Urinary bladder (tissue), 4 donors: ENCODE measurements around the gene GALNT10. TPM values are rescaled to one million over a fixed set of nuclear protein-coding genes. Genes with fewer than 3 reads are reported as not detected.

Experiments
- DNase-seq: peaks from one replicate; pipeline ENCODE4 v3.0.0-alpha.2; 2015; ENCODE audit errors: extremely low spot score
- H3K27ac ChIP-seq: one replicate; pipeline ENCODE4 v1.5.1; 2013; ENCODE audit warnings: low read depth, mild to moderate bottlenecking, moderate library complexity
- H3K36me3 ChIP-seq: one replicate; pipeline ENCODE4 v1.6.1; 2013; ENCODE audit warnings: mild to moderate bottlenecking, moderate library complexity; ENCODE audit not compliant: insufficient read depth
- H3K4me1 ChIP-seq: one replicate; pipeline ENCODE4 v1.6.1; 2013; ENCODE audit warnings: mild to moderate bottlenecking, moderate library complexity; ENCODE audit not compliant: insufficient read depth
- H3K4me3 ChIP-seq: one replicate; pipeline ENCODE4 v1.5.1; 2013; ENCODE audit warnings: low read depth, low read length
- WGBS: extraction: QIAGEN DNeasy Blood & Tissue Kit; methylation state at CpG from one replicate; pipeline ENCODE4 v1.1.7; 2013; 5-methylcytosine and 5-hydroxymethylcytosine counted together
- polyA plus RNA-seq: library from polyadenylated mRNA; stranded (reverse); fragments of 200-250 nt; gene quantifications from one replicate; pipeline ENCODE4 v1.2.3, GENCODE V29; 2013
- total RNA-seq: library from RNA; depleted of rRNA; stranded (reverse); fragments of >200 nt; gene quantifications from one replicate; pipeline ENCODE4 v1.2.3, GENCODE V29; 2014
- donor health status: healthy with polysubstance abuse.
- donor health status: healthy.

GALNT10 gene
- total and polyA plus RNA-seq, 2 donors: 15.7 to 19.4 TPM

GRCh38 chr5:154390096-154390495, 199.6 kb downstream of the GALNT10 start:
- WGBS: 76% methylated on average over 8 of the region's 8 CpGs
- H3K4me1 ChIP-seq: no peaks in the 10 kb centered on the region
- no peak overlapping the region for H3K27ac ChIP-seq
- DNase-seq: no peak
- no peak overlapping the region for H3K4me3 ChIP-seq
- H3K36me3 ChIP-seq: no peaks in the 10 kb centered on the region

DNA sequence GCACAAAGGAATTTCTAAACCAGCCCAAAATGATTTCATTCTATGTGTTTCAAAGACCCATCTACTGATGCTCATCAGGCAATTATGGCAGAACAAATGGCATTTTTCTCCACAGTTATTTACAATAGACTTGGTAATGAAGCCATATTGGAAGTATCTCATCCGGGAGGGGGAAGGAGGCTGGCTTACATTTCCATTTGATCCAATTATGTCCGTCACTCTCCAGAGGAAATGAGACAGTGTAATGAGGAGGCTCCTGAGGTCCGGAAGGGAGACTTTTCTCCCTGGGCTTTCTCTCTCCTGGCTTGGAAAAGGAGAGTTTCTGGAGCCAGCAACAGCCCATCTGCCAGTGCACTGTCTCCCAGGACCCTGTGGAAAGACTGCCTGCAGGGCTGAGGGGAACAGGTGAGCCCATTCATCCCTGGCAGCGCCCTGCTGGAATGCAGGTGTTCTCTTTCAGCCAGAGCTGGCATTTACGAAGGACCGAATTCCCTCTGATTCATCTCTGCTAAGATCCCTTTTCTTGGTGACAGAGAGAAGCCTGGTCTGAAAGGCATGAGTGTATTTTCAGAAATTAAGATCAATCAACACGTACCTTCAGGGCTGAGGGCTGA, 200.3 kb downstream of the GALNT10 start:
- Histone ChIP-seq H3K4me3 (no peak overlapping the region), H3K4me1 (no peaks in the 10 kb centered on the region), H3K36me3 (no peaks in the 10 kb centered on the region), H3K27ac (no peak overlapping the region)
- 93% methylated on average over 7 of the region's 7 CpGs for WGBS
- no peak for DNase-seq

- H3K27ac ChIP-seq: no peak overlapping the region
- no peaks in the 10 kb centered on the region for H3K4me1 ChIP-seq
- H3K4me3 ChIP-seq: no peak overlapping the region
- no peaks in the 10 kb centered on the region for H3K36me3 ChIP-seq
- DNase-seq: no peak
- 99% methylated on average over 2 of the region's 2 CpGs for WGBS
These were observed 201.3 kb downstream of the GALNT10 start for GRCh38 chr5:154391788-154392187.

DNA sequence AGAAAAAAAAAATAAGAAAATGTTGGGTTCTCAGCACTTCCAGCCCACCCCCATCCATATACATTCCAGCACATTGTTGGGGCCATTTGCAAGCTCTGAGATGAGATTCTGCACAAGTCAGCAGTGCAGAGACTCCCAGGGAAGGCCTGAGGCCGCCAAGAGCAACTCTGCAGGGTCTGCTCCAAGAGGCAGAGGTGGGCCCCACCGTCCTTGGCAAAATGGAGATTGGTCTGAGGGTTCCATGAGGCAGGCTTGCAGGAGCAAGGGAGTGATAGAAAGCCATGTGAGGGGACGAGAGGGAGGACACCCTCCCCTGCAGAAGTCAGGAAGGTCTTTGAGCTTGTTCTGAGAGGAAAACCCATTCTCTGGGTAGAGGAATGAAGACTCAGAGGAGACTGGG, 203.3 kb downstream of the GALNT10 start:
- Histone ChIP-seq H3K36me3 (no peaks in the 10 kb centered on the region), H3K4me3 (no peak overlapping the region), H3K27ac (no peak overlapping the region), H3K4me1 (no peaks in the 10 kb centered on the region)
- DNase-seq: no peak
- WGBS: 91% methylated on average over 3 of the region's 3 CpGs

DNA sequence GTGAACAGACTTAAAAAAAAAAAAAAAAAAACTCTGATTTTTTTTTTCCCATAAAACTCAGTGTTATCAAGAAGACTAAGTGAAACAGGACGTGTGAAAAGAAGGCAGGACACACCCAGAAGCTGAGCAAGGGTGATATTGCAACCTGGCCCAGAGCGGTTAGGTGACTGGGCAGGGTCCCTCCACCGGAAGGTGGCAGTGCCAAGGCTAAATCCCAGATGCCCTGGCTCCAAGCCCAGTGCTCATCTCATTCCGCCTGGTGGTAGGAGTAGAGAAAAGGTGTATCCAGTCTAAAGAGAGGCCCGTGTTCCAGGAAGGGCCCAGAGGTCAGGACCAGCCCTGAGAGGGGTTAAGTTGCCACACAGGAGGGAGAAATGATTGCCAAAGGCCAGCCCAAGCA, 203.8 kb downstream of the GALNT10 start:
- Histone ChIP-seq H3K27ac (no peak overlapping the region), H3K36me3 (no peaks in the 10 kb centered on the region), H3K4me1 (no peaks in the 10 kb centered on the region), H3K4me3 (no peak overlapping the region)
- no peak for DNase-seq
- WGBS: 83% methylated on average over 5 of the region's 5 CpGs

DNA sequence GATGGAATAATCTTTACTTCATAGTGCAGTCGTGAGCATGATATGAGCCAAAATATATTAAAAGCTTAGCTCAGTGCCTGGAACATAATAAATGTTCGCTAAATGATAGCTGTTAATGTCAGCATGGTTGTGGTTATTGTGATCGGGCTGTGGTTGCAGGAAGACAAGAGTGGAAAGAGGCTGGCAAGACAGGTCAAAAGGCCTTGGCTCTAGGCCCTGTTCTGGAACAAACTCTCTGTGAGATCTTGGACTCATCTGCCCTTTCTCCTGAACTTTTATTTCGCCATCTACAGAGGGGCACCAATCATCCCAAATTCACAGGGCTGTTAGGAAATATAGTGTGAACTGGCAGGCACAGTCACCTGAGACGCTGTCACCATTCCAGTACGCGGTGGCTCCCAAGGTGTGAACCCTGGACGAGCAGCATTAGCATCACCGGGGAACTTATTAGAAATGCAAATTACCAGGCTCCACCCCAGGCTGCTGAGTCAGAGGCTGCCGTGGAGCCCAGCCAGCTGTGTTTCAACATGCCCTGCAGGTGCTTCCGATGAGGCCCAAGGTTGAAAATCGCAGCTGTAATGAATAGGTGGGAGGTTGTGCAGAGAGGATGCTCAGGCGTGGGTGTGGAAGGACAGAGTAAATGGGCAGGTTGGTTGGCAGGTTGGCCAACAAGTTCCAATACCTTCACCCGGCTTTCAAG, 205.0 kb downstream of the GALNT10 start:
- no peaks in the 10 kb centered on the region for H3K36me3 ChIP-seq
- H3K4me3 ChIP-seq: no peak overlapping the region
- no peak overlapping the region for H3K27ac ChIP-seq
- no peak for DNase-seq
- H3K4me1 ChIP-seq: no peaks in the 10 kb centered on the region
- WGBS: 72% methylated on average over 14 of the region's 14 CpGs

- no peak for DNase-seq
- Histone ChIP-seq H3K4me1 (no peaks in the 10 kb centered on the region), H3K4me3 (no peak overlapping the region), H3K27ac (no peak overlapping the region), H3K36me3 (no peaks in the 10 kb centered on the region)
- WGBS: 82% methylated on average over 3 of the region's 3 CpGs
These were observed 205.6 kb downstream of the GALNT10 start for GRCh38 chr5:154396128-154396527.

GRCh38 chr5:154397652-154398406, 207.3 kb downstream of the GALNT10 start:
- Histone ChIP-seq H3K4me3 (no peak overlapping the region), H3K36me3 (no peaks in the 10 kb centered on the region), H3K4me1 (no peaks in the 10 kb centered on the region), H3K27ac (no peak overlapping the region)
- DNase-seq: peak; percentile 59
- WGBS: 48% methylated on average over 10 of the region's 10 CpGs

DNA sequence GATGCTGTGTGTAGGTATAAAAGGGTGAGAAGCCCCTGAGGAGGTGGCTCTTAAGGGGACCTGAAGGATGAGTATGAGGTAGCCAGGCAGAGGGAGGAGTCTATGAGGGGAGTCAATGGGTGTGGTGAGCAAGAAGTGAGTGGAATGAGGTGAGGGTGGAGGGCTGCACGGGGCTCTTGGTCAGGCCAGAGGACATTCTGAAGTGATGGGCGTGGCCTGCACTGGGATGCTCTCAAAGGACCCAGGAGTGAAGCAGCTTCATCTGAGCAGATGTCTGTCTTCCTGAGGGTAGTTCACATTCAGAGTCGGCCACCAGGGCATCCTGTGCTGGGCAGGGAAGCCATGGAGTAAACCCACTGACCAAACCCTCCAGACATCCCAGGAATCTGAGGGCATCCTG, 210.1 kb downstream of the GALNT10 start:
- no peak for DNase-seq
- 80% methylated on average over 3 of the region's 3 CpGs for WGBS
- no peaks in the 10 kb centered on the region for H3K4me1 ChIP-seq
- no peak overlapping the region for H3K4me3 ChIP-seq
- H3K36me3 ChIP-seq: no peaks in the 10 kb centered on the region
- no peak overlapping the region for H3K27ac ChIP-seq

- no peak overlapping the region for H3K27ac ChIP-seq
- 88% methylated on average over 5 of the region's 5 CpGs for WGBS
These were observed 210.8 kb downstream of the GALNT10 start for GRCh38 chr5:154401355-154401754.

DNA sequence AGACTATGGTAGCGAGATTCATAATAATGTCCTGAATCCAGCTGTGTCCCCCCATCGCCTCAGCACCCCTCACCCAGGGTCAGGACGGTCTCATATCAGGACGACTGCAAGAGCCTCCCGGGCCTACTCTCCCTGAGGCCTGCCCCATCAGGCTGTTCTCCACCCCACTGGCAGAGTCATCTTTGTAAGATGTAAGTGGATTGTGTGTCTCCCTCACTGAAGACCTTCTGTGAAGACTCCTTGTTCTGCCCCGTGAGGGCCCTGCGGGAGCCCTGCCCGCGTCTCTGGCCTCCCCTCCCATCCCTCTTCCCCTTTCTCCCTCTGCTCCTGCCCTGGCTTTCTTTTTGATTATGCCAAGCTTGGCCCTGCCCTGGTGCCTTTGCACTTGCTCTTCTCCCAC, 211.4 kb downstream of the GALNT10 start:
- WGBS: 97% methylated on average over 9 of the region's 9 CpGs
- no peak overlapping the region for H3K27ac ChIP-seq
- no peaks in the 10 kb centered on the region for H3K36me3 ChIP-seq
- no peaks in the 10 kb centered on the region for H3K4me1 ChIP-seq
- DNase-seq: no peak
- H3K4me3 ChIP-seq: no peak overlapping the region

More at GRCh38 chr5:154401355-154401754, 210.8 kb downstream of the GALNT10 start:
- no peaks in the 10 kb centered on the region for H3K4me1 ChIP-seq
- H3K4me3 ChIP-seq: no peak overlapping the region
- DNase-seq: no peak
- no peaks in the 10 kb centered on the region for H3K36me3 ChIP-seq

DNA sequence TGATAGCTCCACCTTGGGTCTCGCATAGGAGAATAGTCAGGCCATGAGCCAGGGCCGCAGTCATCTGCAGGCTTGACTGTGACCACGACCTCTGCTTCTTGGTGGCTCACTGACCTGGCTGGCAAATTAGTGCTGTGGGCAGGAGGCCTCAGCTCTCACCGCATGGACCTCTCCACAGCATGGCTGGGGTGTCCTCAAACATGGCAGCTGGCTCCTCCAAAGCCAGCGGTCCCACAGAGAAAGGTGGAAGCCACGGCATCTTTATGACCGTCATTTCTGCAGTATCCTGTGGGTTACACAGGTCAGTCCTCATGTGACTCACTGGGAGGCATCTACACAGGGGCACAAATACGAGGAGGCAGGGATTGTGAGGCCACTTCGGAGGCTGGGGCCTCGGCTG, 212.1 kb downstream of the GALNT10 start:
- no peak overlapping the region for H3K4me3 ChIP-seq
- no peaks in the 10 kb centered on the region for H3K36me3 ChIP-seq
- H3K4me1 ChIP-seq: no peaks in the 10 kb centered on the region
- H3K27ac ChIP-seq: no peak overlapping the region
- DNase-seq: no peak
- WGBS: 95% methylated on average over 10 of the region's 10 CpGs

DNA sequence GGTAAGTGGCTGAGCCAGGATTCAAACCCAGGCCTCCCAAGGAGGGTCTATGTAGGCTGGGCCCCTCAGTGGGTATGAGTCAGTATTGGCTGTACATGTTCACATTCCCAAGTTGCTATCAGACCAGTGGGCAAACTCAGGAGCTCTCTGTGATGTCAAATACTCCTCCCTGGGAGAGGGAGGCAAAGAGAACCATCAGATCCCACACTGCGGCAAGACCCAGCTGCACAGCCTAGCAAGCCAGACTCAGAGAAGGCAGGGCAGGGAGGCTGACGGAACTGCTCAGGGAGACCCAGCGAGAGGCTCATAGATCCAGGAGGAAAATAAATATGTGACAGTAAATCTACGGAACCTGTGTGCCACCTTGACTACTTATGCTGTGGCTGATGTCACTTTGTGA, 212.7 kb downstream of the GALNT10 start:
- no peak overlapping the region for H3K27ac ChIP-seq
- no peaks in the 10 kb centered on the region for H3K4me1 ChIP-seq
- H3K4me3 ChIP-seq: no peak overlapping the region
- H3K36me3 ChIP-seq: no peaks in the 10 kb centered on the region
- 97% methylated on average over 4 of the region's 4 CpGs for WGBS
- DNase-seq: no peak

GRCh38 chr5:154403776-154404387, 213.3 kb downstream of the GALNT10 start:
- DNase-seq: no peak
- H3K27ac ChIP-seq: no peak overlapping the region
- WGBS: 90% methylated on average over 8 of the region's 8 CpGs
- H3K4me3 ChIP-seq: no peak overlapping the region
- H3K36me3 ChIP-seq: no peaks in the 10 kb centered on the region
- no peaks in the 10 kb centered on the region for H3K4me1 ChIP-seq
